Neural progenitor cell (in vitro differentiated cells): ENCODE measurements around the gene TOMM22. TPM values are rescaled to one million over a fixed set of nuclear protein-coding genes. Genes with fewer than 3 reads are reported as not detected.

Source experiments
- DNase-seq: peaks from one replicate; pipeline ENCODE4 v3.0.0-alpha.2; 2016; ENCODE audit warnings: low spot score
- H2AFZ ChIP-seq: fragments of 200-600 bp; sonication (generic); replicated peaks from 2 replicates; pipeline ENCODE4 v1.6.1; 2016; ENCODE audit warnings: antibody characterized with exemption
- H3F3A ChIP-seq: fragments of 200-600 bp; sonication (generic); 2 replicates; pipeline ENCODE4 v1.6.1; 2016; ENCODE audit warnings: antibody characterized with exemption, low read depth
- H3K27ac ChIP-seq: fragments of 200-600 bp; sonication (generic); 2 replicates; pipeline ENCODE4 v1.5.1; 2016; ENCODE audit warnings: mild to moderate bottlenecking
- H3K27me3 ChIP-seq: fragments of 200-600 bp; sonication (generic); 2 replicates; pipeline ENCODE4 v1.6.1; 2016; ENCODE audit warnings: mild to moderate bottlenecking, moderate library complexity
- H3K36me3 ChIP-seq: fragments of 200-600 bp; sonication (generic); 2 replicates; pipeline ENCODE4 v1.5.1; 2016
- H3K4me1 ChIP-seq: fragments of 200-600 bp; sonication (generic); 2 replicates; pipeline ENCODE4 v1.6.1; 2016; ENCODE audit warnings: mixed run types
- H3K4me2 ChIP-seq: fragments of 200-600 bp; sonication (generic); 2 replicates; pipeline ENCODE4 v1.6.1; 2016
- H3K4me3 ChIP-seq: fragments of 200-600 bp; sonication (generic); 2 replicates; pipeline ENCODE4 v1.5.1; 2016
- H3K79me2 ChIP-seq: fragments of 200-600 bp; sonication (generic); 2 replicates; pipeline ENCODE4 v1.6.1; 2016; ENCODE audit warnings: low read depth
- H3K9ac ChIP-seq: fragments of 200-600 bp; sonication (generic); 2 replicates; pipeline ENCODE4 v1.6.1; 2016
- H3K9me3 ChIP-seq: fragments of 200-600 bp; sonication (generic); 2 replicates; pipeline ENCODE4 v1.5.1; 2016; ENCODE audit warnings: low read depth
- H4K20me1 ChIP-seq: fragments of 200-600 bp; sonication (generic); 2 replicates; pipeline ENCODE4 v1.6.1; 2016; ENCODE audit warnings: low read depth
- H3K27ac Mint-ChIP-seq: 3 replicates; pipeline ENCODE4 v1.8.0; 2021; ENCODE audit warnings: mixed read lengths
- H3K27me3 Mint-ChIP-seq: 2 replicates; pipeline ENCODE4 v1.8.0; 2022; ENCODE audit warnings: low read depth, mild to moderate bottlenecking, inconsistent platforms, moderate library complexity, mixed read lengths; ENCODE audit not compliant: insufficient read depth
- H3K36me3 Mint-ChIP-seq: 3 replicates; pipeline ENCODE4 v1.8.0; 2021; ENCODE audit warnings: mixed read lengths
- H3K4me1 Mint-ChIP-seq: 3 replicates; pipeline ENCODE4 v1.8.0; 2021; ENCODE audit warnings: mixed read lengths
- H3K4me3 Mint-ChIP-seq: 3 replicates; pipeline ENCODE4 v1.8.0; 2021; ENCODE audit warnings: mild to moderate bottlenecking, moderate library complexity, mixed read lengths
- H3K9me3 Mint-ChIP-seq: 3 replicates; pipeline ENCODE4 v1.8.0; 2020; ENCODE audit warnings: mixed read lengths
- CTCF ChIP-seq: fragments of 200-600 bp; sonication (generic); IDR thresholded peaks from 2 replicates; pipeline ENCODE4 v1.5.1; 2017; ENCODE audit warnings: antibody characterized with exemption, mild to moderate bottlenecking
- EZH2 ChIP-seq: fragments of 200-600 bp; sonication (generic); IDR thresholded peaks from 2 replicates; pipeline ENCODE4 v1.6.1; 2017; ENCODE audit warnings: antibody characterized with exemption, mild to moderate bottlenecking, moderate library complexity
- EZH2phosphoT487 ChIP-seq: fragments of 200-600 bp; sonication (generic); IDR thresholded peaks from 2 replicates; pipeline ENCODE4 v1.6.1; 2017; ENCODE audit warnings: antibody characterized with exemption
- total RNA-seq: library from RNA; depleted of rRNA; stranded (reverse); fragments of >200 nt; gene quantifications from 2 replicates; pipeline ENCODE4 v1.2.3, GENCODE V29; 2015; ENCODE audit warnings: low replicate concordance

TOMM22 gene
- total RNA-seq, 1 donor from 2014 or later = 134 TPM

GRCh38 chr22:38655519-38656255, 26.1 kb upstream of the TOMM22 start:
- peak overlapping the region; percentile 91 for H3K4me3 ChIP-seq
- H3K27me3 ChIP-seq = no peaks in the 10 kb centered on the region
- Mint-ChIP-seq H3K4me1 (peaks cover 14% of the 10 kb centered on the region), H3K9me3 (no peaks in the 10 kb centered on the region), H3K36me3 (peaks cover 13% of the 10 kb centered on the region), H3K27ac (peak overlapping the region; percentile 100), H3K27me3 (no peaks in the 10 kb centered on the region), H3K4me3 (peak overlapping the region; percentile 97)
- no peak for DNase-seq
- no peak overlapping the region for H3K27ac ChIP-seq
- no peaks in the 10 kb centered on the region for H3F3A ChIP-seq
- H3K9me3 ChIP-seq = no peaks in the 10 kb centered on the region
- peak overlapping the region; percentile 89 for H3K4me2 ChIP-seq
- H3K4me1 ChIP-seq = peaks cover 3% of the 10 kb centered on the region
- H4K20me1 ChIP-seq = peaks cover 10% of the 10 kb centered on the region
- no peak overlapping the region for H3K9ac ChIP-seq
- H3K36me3 ChIP-seq = no peaks in the 10 kb centered on the region
- H3K79me2 ChIP-seq = peaks cover 37% of the 10 kb centered on the region
- no peak for TF ChIP-seq EZH2
- TF ChIP-seq CTCF = no peak
- no peak for TF ChIP-seq EZH2phosphoT487
- H2AFZ ChIP-seq = peak overlapping the region; percentile 98

- peak within 1 kb of the TSS; percentile 97 for H3K4me3 Mint-ChIP-seq
- H3K27ac Mint-ChIP-seq = peak within 1 kb of the TSS; percentile 100
- H3K9me3 Mint-ChIP-seq = no peaks in the 10 kb centered on the region
- no peaks in the 10 kb centered on the region for H3F3A ChIP-seq
- no peaks in the 10 kb centered on the region for H3K36me3 ChIP-seq
- H3K27me3 Mint-ChIP-seq = no peaks in the 10 kb centered on the region
- peak within 1 kb of the TSS; percentile 89 for H3K4me2 ChIP-seq
- H2AFZ ChIP-seq = peak within 1 kb of the TSS; percentile 98
- peaks cover 3% of the 10 kb centered on the region for H3K4me1 ChIP-seq
- DNase-seq = peak; percentile 98
- TF ChIP-seq CTCF (peak; percentile 25), EZH2 (no peak)
- no peaks in the 10 kb centered on the region for H3K27me3 ChIP-seq
- H3K27ac ChIP-seq = peak within 1 kb of the TSS; percentile 99
- peaks cover 9% of the 10 kb centered on the region for H3K36me3 Mint-ChIP-seq
- H3K79me2 ChIP-seq = peaks cover 37% of the 10 kb centered on the region
- peak within 1 kb of the TSS; percentile 97 for H3K9ac ChIP-seq
- no peaks in the 10 kb centered on the region for H3K9me3 ChIP-seq
- peaks cover 10% of the 10 kb centered on the region for H4K20me1 ChIP-seq
- peak within 1 kb of the TSS; percentile 91 for H3K4me3 ChIP-seq
- H3K4me1 Mint-ChIP-seq = peaks cover 14% of the 10 kb centered on the region
Measured at GRCh38 chr22:38656256-38657044, 25.3 kb upstream of the TOMM22 start, which contains the start of the genes CBY1 and FAM227A. CBY1 (plus strand) TSS chr22:38656638; CDS start chr22:38668055, 11,417 bp downstream. FAM227A (minus strand) TSS chr22:38656392; CDS start chr22:38650168, 6,224 bp downstream.

GRCh38 chr22:38657045-38657909, 24.5 kb upstream of the TOMM22 start:
- H3K27ac Mint-ChIP-seq = peak overlapping the region; percentile 90
- peak; percentile 32 for DNase-seq
- peak overlapping the region; percentile 98 for H2AFZ ChIP-seq

More at GRCh38 chr22:38657045-38657909, 24.5 kb upstream of the TOMM22 start:
- Mint-ChIP-seq H3K4me3 (peak overlapping the region; percentile 97), H3K4me1 (peaks cover 14% of the 10 kb centered on the region), H3K9me3 (no peaks in the 10 kb centered on the region), H3K27me3 (no peaks in the 10 kb centered on the region), H3K36me3 (peaks cover 14% of the 10 kb centered on the region)
- Histone ChIP-seq H3K4me3 (peak overlapping the region; percentile 91), H3K36me3 (no peaks in the 10 kb centered on the region), H3K9ac (peak overlapping the region; percentile 97), H4K20me1 (peaks cover 10% of the 10 kb centered on the region), H3K4me2 (peak overlapping the region; percentile 89), H3K4me1 (peaks cover 3% of the 10 kb centered on the region), H3F3A (no peaks in the 10 kb centered on the region), H3K27me3 (no peaks in the 10 kb centered on the region), H3K79me2 (peaks cover 37% of the 10 kb centered on the region), H3K27ac (no peak overlapping the region), H3K9me3 (no peaks in the 10 kb centered on the region)
- TF ChIP-seq CTCF (no peak), EZH2 (no peak), EZH2phosphoT487 (no peak)
